HEK293T (cell line): ENCODE measurements around the gene CABP4.

Source experiments
- ARNT ChIP-seq: fragments of 450-650 bp; IDR thresholded peaks from 2 replicates; pipeline ENCODE4 v1.6.1; 2017; ENCODE audit warnings: mild to moderate bottlenecking
- HDGF ChIP-seq: fragments of 450-650 bp; IDR thresholded peaks from 2 replicates; pipeline ENCODE4 v1.6.1; 2017; ENCODE audit warnings: antibody characterized with exemption, borderline replicate concordance

DNA sequence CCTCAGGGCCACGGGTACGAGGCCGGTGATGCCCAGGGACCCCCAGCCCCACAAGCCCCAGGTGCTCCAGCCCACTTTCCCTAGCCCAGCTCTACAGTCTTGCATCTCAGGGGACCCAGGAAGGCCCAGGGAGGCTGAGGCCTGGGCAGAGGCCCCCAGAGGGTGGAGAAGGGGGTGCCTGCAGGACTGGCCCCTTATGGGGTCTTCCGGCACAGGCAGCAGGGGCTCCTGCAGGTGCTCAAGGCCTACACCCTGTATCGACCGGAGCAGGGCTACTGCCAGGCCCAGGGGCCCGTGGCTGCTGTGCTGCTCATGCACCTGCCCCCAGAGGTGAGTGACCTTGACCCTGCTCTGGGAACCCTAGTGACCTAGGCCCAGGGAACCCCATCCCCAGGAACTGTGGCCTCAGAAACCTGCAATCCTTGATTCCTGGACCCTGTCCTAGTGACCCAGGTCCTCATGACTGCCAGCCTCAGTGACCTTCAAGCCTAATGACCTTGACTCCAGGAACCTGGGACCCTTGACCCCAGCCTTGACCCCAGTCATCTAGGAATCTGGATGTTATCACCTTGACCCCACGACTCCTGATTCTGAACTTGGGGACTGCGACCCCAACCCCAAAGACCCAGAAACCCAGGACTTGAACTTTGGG is 49.3 kb upstream of the CABP4 start:
- no peak for TF ChIP-seq HDGF
- no peak for TF ChIP-seq ARNT
